NCI-H187 treated with DMSO at 0.1 percent for 48 hours (cell line): ENCODE data around the gene HSPA12A.

ENCODE experiments used
- DNase-seq: peaks from one replicate; lab custom pipeline; 2025; lab: John Stamatoyannopoulos, UW

HSPA12A gene

DNA sequence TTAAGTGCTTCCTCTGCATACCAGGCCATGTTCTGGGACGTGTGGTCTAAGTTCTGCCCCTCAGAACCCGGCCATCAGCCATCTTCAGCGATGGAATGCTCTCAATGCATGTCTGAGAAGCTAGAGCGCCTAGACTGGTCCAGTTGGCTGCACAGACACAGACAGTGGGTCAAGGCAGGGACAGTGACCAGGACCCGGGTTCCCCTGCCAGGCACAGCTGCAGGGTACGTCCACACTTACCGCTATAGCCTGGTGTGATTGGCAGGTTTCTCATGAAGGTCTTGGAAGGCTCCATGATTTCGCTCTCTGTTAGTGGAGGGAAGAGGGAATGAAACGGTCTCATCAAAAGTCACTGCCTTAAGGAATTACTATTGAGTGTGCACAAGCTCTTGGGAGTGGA lies 74.3 kb downstream of the HSPA12A start:
- no peak for DNase-seq

DNA sequence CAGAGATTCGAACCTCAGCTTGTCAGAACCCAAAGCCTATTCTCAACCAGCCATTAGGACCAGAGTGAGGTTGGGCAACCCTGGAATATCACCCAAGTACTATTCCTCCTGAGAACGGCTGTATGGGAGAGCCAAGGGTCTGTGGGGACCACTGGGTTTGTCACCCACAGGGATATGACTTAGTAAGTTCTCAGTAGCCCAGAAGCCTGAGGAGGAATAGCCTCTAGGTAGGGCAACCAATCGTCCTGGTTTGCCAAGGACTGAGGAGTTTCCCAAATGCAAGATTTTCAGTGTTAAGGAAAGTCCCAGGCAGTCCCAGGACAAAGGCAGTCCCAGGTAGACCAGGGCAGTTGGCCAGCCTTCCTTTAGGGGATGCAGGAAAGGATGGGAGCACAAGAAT lies 74.9 kb downstream of the HSPA12A start:
- no peak for DNase-seq

DNA sequence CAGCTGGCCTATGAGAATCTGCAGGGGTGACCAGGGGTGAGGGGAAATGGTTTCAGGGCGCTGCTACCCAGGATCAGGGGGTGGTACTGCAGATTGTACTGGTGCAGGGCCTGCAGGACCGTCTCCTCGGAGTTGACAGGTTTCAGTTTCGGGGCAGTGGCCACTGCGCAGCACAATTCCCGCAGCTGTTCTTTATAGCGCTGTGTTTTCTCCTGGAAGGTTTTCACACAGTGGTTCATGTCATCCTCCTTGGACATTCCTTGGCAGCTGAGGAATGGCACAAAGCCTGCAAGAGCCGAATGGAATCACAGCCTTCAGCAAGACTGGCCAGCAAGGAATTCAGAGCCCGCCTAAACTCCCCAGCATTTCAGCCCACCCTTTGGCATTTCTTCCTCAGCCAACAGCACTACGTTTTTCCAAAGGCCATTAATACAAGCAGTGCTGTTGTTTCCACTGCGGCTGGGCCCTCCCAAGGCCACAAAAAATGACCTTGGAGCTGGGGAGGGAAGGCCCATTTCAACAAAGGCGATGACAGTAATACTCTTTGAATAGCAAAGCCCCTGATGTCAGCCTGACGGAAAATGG lies 76.7 kb downstream of the HSPA12A start:
- DNase-seq = no peak

DNA sequence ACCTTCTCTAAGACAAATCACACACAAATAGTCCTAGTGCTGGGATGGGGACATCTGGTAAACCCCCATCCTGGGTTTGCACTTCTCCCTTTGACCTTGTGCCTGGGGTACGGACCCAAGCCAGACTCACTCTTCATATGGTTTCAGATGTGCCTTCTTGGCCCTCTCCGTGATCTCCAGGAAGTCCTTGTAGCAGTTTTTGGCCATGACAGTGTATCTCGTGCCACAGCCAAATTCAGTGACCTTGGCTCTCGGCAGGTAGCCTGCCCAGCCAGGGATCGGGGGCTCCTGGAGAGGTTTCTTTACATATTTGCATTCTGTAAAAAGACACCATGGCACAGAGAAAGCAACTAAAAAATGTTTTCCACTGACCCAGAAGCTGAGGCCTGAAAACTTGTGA lies 77.7 kb downstream of the HSPA12A start:
- no peak for DNase-seq

DNA sequence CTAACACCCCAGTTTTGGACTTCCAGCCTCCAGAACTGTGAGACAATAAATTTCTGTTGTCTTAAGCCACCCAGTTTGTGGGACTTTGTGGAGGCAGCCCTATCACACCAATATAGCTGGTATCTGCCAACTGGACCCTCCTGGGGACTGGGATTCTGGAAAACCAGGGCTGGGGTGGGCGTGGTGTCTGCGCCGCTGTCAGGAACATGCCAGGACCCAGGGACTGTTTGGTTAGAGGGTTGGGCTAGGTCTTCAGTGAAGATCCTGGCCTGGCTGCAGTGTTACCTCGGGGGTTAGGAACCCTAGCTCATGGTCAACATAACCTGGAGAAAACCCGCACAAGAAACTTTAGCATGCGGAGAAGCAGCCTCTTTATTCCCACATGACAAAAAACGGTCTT lies 79.0 kb downstream of the HSPA12A start:
- DNase-seq = no peak

DNA sequence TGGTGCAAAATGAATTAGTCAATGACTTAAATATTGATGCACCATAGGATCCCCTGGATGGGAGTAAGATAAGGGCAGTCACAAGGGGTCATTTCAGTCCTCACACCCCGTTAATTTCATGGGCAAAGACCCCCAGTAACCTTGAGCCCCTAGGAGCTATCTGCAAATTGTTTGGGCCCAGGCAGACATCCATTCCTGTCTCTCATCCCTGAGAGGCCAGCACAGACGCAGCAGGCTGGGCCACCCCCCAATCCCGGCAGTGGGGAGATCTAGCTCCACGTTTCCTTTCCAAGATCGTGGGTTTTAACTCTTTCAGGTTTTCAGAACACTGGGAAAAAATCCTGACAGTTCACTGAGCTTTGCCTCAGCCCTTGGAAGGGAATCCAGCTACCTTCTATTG lies 81.5 kb downstream of the HSPA12A start:
- no peak for DNase-seq

DNA sequence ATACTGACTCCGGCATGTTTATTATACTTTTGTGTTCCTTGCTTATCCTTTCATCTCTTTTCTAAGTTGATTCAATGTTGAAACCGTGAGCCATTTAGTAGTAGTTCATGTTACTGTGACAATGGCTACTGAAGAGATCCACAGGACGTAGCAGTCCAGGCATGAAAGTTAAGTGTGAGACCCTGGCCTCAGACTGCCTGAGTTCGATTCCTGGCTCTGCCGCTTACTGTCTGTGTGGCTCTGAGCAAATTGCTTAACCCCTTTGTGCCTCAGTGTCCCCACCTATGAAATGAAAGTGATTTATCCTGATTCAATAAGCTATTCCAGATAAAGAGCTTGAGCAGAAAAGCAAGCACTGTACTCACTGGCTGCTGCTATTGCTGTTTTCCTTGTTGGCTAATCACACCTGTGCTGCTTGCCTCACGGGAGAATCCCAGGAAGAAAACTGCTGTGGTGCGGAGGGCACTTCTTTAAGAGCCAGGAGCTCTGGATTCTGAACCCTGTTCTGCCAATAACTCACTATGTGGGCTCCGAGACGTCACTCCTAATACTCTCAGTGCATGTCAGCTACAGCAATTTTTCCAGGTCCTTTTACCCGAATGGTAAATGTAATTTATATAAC lies 83.2 kb downstream of the HSPA12A start:
- DNase-seq = no peak

DNA sequence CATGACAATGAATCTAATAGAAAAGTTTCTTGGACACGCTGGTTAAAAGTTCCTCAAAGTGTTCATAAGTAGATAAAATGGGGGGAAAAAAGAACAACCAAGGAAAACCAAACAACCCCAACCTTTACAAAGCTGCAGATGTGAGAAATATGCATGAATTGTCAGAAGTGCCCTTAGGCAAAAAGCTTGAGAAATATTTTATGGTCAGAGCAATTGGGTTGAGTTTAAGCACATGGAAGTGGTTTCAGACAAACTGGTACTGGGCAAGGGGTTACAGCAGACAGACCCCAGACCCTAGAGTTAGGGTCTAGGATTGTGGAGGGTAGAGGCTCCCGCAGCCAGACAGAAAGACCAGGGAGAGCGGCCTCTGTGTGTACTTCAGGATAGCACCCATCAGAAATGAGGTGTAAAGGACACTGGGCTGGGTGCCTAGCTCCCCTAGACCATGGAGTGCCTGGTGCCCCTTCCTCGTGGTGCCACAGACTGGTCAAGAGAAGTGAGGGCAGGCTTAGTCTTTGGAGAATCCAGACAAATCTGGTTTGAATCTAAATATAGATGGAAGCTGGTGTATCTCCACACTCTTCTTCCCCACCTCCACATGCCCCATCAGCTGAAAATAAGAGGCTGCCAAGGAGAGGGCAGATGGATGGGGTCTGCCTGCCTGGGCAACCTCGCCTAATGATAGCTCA lies 84.4 kb downstream of the HSPA12A start:
- no peak for DNase-seq

DNA sequence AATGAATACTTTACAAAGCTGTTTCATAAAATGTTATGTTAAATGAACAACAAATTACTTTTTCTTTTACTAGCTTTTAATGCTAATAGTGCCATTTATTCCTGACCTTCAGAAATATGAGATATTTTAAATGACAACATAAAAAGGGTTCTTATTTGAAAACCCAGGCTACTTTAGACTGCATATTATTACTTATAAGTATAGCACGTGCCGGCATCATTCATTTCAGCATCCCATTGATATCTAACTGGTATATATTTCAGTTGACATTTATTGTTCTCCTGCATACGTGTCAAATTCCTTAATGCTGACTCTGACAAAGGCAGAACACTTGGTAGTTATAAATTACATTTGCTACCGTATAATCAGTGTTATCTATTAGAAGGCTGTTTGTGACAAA lies 86.3 kb downstream of the HSPA12A start:
- DNase-seq = no peak

DNA sequence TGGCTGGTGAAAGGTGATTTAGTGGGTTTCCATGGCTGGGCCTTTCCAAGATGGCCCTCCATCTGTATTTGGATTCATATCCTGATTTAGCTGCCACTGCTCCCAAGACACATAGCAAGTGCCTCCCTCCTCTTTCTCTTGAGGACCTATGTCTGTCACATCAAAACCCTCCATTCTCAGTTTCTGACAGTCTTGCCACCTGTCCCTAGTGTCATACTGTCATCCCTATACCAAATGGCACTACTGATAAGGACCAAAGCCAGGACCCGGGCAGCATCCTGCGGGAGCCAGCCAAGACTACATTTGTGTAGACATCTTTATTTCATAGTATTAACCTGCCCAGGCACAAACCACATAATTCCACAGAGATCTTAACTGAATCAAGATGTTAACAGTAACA lies 86.8 kb downstream of the HSPA12A start:
- no peak for DNase-seq

DNA sequence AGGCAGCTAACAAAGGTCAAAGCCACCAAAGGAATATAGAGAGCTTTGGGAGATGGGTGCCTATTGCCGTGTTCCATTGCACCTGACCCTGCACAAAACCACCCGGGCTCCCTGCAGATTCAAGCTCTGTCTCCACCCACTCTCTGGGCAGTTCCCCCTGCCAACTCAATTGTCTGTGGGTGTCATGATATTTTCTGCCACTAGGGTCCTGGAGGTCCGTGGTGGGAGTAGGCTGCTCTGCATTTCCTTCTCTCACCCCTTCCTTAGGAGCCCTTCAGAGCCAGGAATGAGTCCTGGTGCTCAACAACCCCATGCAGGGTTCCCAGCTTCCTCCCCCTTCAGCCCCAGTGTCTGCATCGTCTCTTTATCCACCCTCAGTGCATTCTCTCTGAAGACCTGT lies 87.5 kb downstream of the HSPA12A start:
- DNase-seq = no peak

DNA sequence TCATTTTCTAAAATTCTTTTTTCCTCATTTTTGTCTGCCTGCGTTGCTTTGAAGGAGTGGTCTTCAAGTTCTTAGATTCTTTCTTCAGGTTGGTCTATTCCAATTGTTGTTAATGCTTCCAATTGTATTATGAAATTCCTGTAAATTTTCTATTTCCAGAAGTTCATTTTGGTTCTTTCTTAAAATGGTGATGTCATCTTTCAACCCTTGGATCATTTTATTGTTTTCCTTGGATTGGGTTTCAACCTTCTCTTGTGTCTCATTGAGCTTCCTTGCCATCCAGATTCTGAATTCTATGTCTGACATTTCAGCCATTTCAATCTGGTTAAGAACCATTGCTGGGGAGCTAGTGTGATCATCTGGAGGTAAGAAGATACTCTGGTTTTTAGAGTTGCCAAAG lies 88.5 kb downstream of the HSPA12A start:
- no peak for DNase-seq

DNA sequence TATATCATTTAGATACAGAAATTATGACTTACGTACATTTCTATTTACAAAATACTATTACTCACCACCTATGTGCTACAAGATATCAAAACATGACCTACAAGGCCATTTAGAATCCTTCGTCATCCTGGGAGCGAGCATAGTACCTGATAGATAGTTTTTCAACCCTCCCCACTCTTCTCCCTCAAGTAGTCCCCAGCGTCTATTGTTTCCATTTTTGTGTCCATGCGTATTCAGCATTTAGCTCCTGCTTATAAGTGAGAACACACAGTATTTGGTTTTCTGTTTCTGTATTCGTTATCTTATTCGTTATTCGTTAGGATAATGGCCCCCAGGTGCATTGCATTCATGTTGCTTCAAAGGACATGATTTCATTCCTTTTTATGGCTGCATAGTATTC lies 93.5 kb downstream of the HSPA12A start:
- no peak for DNase-seq

DNA sequence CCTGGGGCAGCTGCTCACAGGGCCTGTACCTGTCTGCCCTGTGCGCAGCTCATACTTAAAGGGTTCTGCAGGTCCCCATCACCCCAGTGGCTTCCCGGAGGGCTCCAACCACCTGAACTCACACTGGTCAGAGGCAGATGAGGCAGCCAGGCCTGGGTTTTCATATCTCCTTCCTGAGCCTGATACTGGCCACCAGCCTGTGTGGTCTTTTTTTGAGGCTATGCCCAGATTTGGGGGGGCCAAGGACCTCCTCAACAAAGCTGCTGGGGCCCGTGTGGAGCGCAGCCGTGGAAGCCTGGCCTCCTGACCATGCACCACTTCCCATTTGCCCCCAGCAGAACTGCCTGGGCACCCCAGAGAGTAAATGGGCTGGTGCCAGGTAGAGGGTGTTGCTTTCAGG lies 95.9 kb downstream of the HSPA12A start:
- DNase-seq = no peak

DNA sequence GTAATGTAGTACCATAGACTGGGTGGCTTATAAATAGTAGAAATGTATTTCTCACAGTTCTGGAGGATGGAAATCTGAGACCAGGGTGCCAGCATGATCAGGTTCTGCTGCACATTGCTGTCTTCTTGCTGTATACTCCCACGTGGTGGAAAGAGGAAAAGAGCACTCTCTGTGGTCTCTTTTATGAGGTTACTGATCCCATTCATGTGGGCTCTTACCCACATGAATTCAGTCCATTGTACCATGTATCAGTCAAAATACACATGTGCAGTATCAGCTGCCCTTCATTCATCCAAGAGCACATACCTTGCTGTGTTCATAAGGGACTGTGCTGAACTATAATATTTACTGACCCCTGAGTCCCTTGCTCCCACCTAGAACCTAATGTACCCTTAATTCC lies 104.5 kb downstream of the HSPA12A start:
- no peak for DNase-seq

DNA sequence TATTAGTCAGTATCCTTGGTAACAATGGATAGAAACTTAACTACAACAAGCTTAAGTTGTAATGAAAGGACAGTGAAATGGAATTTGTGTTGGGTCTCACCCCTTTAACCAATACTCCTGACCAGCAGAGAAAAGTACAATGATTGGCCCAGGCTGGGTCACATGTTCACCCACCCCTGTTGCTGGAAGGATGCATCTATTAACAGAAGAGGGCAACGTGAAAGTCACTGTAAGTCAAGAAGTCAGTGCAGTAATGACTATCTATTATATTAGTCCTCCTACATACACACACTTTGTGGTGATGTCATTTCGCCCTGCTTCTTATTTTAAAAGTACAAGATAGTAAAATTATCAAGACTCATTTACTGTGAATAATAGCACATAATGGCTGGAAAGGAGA lies 105.4 kb downstream of the HSPA12A start:
- DNase-seq = no peak

DNA sequence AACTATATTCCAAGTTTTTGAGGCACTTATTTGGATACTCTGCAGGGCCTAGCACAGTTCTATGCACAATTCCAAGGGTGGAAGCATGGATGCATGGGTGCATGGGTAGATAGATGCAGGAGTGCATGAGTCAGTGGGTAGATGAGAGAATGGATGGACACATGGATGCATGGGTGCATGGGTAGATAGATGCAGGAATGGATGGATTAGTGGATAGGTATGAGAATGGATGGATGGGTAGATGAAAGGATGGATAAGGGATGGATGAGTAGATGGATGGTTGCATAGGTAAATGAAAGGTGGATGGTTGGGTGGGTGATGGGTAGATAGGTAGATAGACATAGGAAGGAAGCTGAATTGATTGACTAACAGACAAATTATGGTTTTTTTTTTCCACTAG lies 106.0 kb downstream of the HSPA12A start:
- DNase-seq = no peak

DNA sequence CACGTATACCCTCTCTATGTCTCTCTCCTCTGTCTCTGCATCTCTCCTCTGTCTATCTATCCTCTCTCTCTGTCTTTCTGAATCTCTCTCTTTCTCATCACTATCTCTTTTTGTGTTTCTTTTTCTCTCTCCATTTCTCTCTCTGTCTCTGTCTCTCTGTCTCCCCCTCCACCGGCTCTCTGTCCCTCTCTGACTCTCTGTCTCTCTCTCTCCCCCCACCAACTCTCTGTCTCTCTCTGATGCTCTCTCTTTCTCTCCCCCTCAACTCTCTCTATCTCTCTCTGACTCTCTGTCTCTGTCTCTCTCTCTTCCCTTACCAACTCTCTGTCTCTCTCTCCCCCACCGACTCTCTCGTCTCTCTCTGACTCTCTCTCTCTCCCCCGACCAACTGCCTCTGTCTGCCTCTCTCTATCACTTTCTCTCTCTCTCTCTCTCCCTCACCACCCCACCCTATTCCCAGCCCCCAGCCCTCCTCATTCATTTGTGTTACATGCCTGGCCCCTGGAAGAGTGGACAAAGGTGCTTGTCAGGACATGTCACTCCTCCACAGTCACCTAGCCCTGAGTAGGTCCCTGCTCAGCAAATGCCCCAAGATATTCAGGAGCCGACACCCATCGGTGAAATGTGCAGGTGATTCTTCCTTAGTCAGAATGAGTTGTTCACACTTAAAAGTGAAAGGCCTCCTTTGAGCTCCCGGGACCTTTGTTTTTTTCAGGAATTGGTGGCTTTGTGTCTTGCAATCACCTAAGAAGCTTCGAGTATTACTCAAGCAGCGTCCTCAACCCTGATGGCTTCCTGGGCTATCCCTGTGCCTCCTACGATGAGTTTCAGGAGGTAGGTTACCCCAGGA lies 108.0 kb downstream of the HSPA12A start:
- no peak for DNase-seq

DNA sequence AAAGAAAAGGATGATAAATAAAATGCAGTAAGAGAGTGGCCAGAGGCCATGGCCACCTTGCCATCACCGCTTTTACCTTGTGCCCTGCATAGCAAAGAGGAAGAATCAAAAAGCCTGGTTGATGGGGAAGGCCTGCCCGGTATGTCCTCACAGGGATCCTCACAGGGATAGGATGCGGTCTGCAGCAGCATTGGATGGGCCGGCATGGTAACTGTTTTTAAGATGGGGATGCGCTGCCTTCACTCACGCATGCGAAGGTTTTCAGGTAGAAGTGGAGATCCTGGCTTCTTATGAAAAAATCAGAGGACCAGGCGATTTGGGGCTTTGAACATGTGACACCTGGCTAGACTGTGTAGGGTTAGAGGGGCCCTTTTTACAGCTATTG lies 109.2 kb downstream of the HSPA12A start:
- no peak for DNase-seq

DNA sequence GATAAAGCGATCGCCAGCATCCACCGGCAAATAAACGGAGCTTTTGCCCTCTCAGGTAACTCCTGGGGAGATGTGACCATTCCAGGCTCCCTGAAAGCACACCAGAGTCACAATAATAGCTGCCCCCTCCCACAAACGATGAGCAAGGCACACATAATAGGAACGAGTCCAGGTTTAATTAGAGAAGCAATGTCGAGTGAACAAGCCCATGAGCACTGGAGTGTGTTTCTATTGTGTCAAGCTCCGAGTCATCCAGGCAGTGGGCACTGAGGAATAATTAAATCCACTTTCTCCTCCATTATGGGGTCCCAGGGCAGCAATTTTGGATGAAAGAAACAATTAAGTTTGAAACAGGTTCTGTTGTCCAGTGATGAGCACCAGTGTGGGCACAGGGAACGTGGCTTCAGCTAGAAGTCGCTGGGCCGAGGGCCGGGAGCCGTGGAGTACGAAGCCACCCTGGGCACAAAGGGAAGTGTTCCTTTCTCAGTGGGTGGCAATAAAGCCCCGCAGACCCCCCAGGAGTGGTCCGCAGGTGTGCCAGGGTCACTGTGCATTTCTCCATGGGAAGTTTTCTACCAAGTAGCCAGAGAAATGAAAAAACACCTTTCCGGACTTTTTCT lies 109.7 kb downstream of the HSPA12A start:
- no peak for DNase-seq

DNA sequence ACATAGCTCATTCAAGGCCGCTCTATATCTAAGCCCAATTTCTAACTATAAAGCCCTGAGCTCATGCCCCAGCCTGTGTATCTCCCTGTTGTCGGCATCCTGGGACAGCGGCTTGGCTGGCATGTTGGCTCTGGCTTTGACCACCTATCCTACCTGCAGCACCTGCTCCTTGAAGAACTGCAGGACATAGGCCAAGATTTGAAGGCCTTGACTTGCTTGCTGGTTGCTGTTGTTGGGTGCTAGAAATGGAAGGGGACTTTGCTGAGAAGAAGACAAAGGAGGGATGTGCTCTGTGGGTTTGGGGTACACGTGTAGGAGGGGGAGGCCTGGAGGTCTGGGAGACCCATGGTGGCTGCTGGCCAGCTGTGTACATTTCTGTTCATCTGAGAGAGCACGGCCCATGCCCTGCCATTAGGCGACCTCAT lies 110.5 kb downstream of the HSPA12A start:
- DNase-seq = no peak

DNA sequence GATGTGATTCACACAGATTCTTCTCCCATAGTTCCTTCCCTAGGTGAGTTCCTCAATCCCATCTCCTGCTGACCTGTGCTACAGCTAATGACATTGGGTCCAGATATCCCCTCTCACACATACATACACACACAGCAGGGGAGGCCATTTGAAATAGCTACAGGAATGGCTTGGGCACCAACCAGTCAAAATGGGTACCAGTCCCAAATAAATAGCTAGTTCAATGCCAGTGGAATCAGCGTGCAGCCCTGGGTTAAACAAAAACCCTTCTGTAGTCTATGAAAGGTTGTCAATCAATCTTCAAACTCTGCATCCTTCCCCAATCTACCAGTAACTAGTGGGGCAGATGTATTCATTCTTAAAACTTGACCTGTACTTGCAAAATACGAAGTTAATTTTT lies 112.3 kb downstream of the HSPA12A start:
- no peak for DNase-seq
